K562 (cell line): Measurements from ENCODE around the gene ADAMTS2. TPM values are rescaled to one million over a fixed set of nuclear protein-coding genes. Genes with fewer than 3 reads are reported as not detected.

ENCODE experiments used
- ATAC-seq: fragments of 200-7000 bp; cut with Tn5 transposase; 3 replicates; pipeline ENCODE4 v1.9.1; 2020; ENCODE audit warnings: moderate library complexity
- BruUV-seq: library from RNA; stranded (reverse); fragments of 400-500 nt; replicated peaks from 2 replicates; lab custom pipeline; 2021; lab: Mats Ljungman, UMichigan
- CTCF ChIA-PET: fragments of 300-600 bp; formaldehyde crosslinking; extraction: SDS; loops from one replicate; lab custom pipeline; 2021; ENCODE audit warnings: low intra/inter-chr PET ratio; lab: Yijun Ruan, JAX
- POLR2A ChIA-PET: fragments of 300-600, 350-650 bp; sonication (Branson Sonifier 250); formaldehyde crosslinking; extraction: SDS; loops from one replicate; lab custom pipeline; 2021; ENCODE audit warnings: antibody characterized with exemption, inconsistent platforms; lab: Yijun Ruan, JAX
- DNase-seq, 4 experiments: peaks; one replicate each; pipeline versions ENCODE4 v3.0.0 to v3.0.0-alpha.2; 2011 to 2018; ENCODE audit warnings: low spot score in 3 of 4, mixed read lengths in 3 of 4; ENCODE audit errors: extremely low read depth in 1 of 4
- FAIRE-seq: peaks from 2 replicates; lab custom pipeline; 2011; peaks lifted over from hg19 to GRCh38; lab: Jason Lieb, UNC
- H2AFZ ChIP-seq: 2 replicates; pipeline ENCODE4 v1.6.0; 2011; ENCODE audit warnings: low read depth, low read length, control low read depth, inconsistent platforms
- H3K27ac ChIP-seq: fragments of 200-600 bp; 3 replicates; pipeline ENCODE4 v1.8.0; 2011; ENCODE audit warnings: low read depth, mild to moderate bottlenecking, control low read depth, inconsistent platforms, low read length, moderate library complexity, mixed read lengths; ENCODE audit errors: extremely low read depth
- H3K27me3 ChIP-seq, 2 experiments: fragments of 300-600 bp in 1 of 2; 2 replicates in 1 of 2; 3 replicates in 1 of 2; pipeline versions ENCODE4 v1.6.0 to v1.8.0; 2011; ENCODE audit warnings: inconsistent platforms in 2 of 2, low read length in 2 of 2, mild to moderate bottlenecking in 1 of 2, mixed read lengths in 1 of 2, moderate library complexity in 1 of 2; ENCODE audit not compliant: control insufficient read depth in 2 of 2, insufficient read depth in 2 of 2
- H3K36me3 ChIP-seq: fragments of 300-600 bp; 3 replicates; pipeline ENCODE4 v1.8.0; 2011; ENCODE audit warnings: mild to moderate bottlenecking, low read length, inconsistent platforms; ENCODE audit not compliant: control insufficient read depth, insufficient read depth
- H3K4me1 ChIP-seq, 2 experiments: fragments of 200-600 bp in 1 of 2; replicated peaks in 1 of 2; 2 replicates in 1 of 2; 3 replicates in 1 of 2; pipeline versions ENCODE4 v1.5.1 to v1.8.0; 2011; ENCODE audit warnings: inconsistent platforms in 2 of 2, low read length in 2 of 2, mild to moderate bottlenecking in 1 of 2, mixed read lengths in 1 of 2, moderate library complexity in 1 of 2; ENCODE audit not compliant: control insufficient read depth in 2 of 2, insufficient read depth in 2 of 2
- H3K4me2 ChIP-seq: 2 replicates; pipeline ENCODE4 v1.6.1; 2011; ENCODE audit warnings: low read length, control low read depth, inconsistent platforms, mixed read lengths; ENCODE audit not compliant: insufficient read depth
- H3K4me3 ChIP-seq: fragments of 200-600 bp; sonication (generic), shearing (Covaris generic); 2 replicates; pipeline ENCODE4 v1.5.1; 2016; ENCODE audit warnings: control low read depth, inconsistent platforms
- H3K79me2 ChIP-seq: fragments of 200-600 bp; 3 replicates; pipeline ENCODE4 v1.8.0; 2011; ENCODE audit warnings: low read length, inconsistent platforms; ENCODE audit not compliant: control insufficient read depth, insufficient read depth
- H3K9ac ChIP-seq, 2 experiments: 2 replicates each; pipeline versions ENCODE4 v1.6.0 to v1.6.1; 2011; ENCODE audit warnings: low read depth in 2 of 2, low read length in 2 of 2, control low read depth in 1 of 2, inconsistent platforms in 1 of 2, mild to moderate bottlenecking in 1 of 2, mixed read lengths in 1 of 2; ENCODE audit not compliant: insufficient read depth in 1 of 2
- H3K9me1 ChIP-seq: one replicate; pipeline ENCODE4 v1.6.0; 2011; ENCODE audit warnings: inconsistent platforms, mild to moderate bottlenecking, low read length, moderate library complexity; ENCODE audit not compliant: control insufficient read depth, insufficient read depth
- H3K9me3 ChIP-seq: replicated peaks from 2 replicates; pipeline ENCODE4 v1.5.1; 2011; ENCODE audit warnings: low read depth, low read length, inconsistent platforms; ENCODE audit not compliant: control insufficient read depth, insufficient read depth
- H4K20me1 ChIP-seq: replicated peaks from 2 replicates; pipeline ENCODE4 v1.6.1; 2011; ENCODE audit warnings: low read length, inconsistent platforms, mixed read lengths; ENCODE audit not compliant: control insufficient read depth, insufficient read depth
- DMBX1 ChIP-seq: fragments of 250-450 bp; sonication (Bioruptor Pico); IDR thresholded peaks from 2 replicates; pipeline ENCODE4 v1.8.0; 2022; ENCODE audit warnings: inconsistent platforms, mild to moderate bottlenecking, moderate library complexity, borderline replicate concordance
- ELK3 ChIP-seq: fragments of 450-650 bp; formaldehyde crosslinking; IDR thresholded peaks from 2 replicates; pipeline ENCODE4 v1.4.0; 2020; ENCODE audit warnings: mild to moderate bottlenecking
- ERF ChIP-seq: fragments of 450-650 bp; formaldehyde crosslinking; IDR thresholded peaks from 2 replicates; pipeline ENCODE4 v1.4.0; 2020; ENCODE audit warnings: mild to moderate bottlenecking, mixed read lengths
- HMGXB4 ChIP-seq: sonication (generic); formaldehyde crosslinking; IDR thresholded peaks from 2 replicates; pipeline ENCODE4 v1.8.1; 2023; ENCODE audit warnings: mild to moderate bottlenecking, missing genetic modification reagents
- KAT2B ChIP-seq: IDR thresholded peaks from one replicate; pipeline ENCODE4 v1.6.1; 2012; ENCODE audit warnings: low read depth, mild to moderate bottlenecking, control low read depth, inconsistent platforms, low read length, moderate library complexity
- NCOR1 ChIP-seq: fragments of 450-650 bp; IDR thresholded peaks from 2 replicates; pipeline ENCODE4 v1.6.1; 2016; ENCODE audit warnings: mild to moderate bottlenecking, moderate library complexity
- NFXL1 ChIP-seq: fragments of 450-650 bp; formaldehyde crosslinking; IDR thresholded peaks from 2 replicates; pipeline ENCODE4 v1.4.0; 2021; ENCODE audit warnings: mild to moderate bottlenecking
- SPI1 ChIP-seq: IDR thresholded peaks from 2 replicates; pipeline ENCODE4 v1.6.1; 2011; ENCODE audit warnings: low read depth, low read length, control low read depth, borderline replicate concordance
- ZNF318 ChIP-seq, 2 experiments: fragments of 450-650 bp; IDR thresholded peaks; 2 replicates each; pipeline ENCODE4 v1.6.1; 2016; ENCODE audit warnings: mild to moderate bottlenecking in 2 of 2, borderline replicate concordance in 1 of 2, low read depth in 1 of 2, moderate library complexity in 1 of 2
- WGBS: fragments of 100-300 bp; shearing (Covaris generic); methylation state at CpG from one replicate; pipeline ENCODE4 v1.1.6; 2016; ENCODE audit warnings: low coverage, mixed read lengths; ENCODE audit not compliant: insufficient coverage; ENCODE audit errors: missing lambda C conversion rate; 5-methylcytosine and 5-hydroxymethylcytosine counted together
- in situ Hi-C: fragments of 300-500 bp; cut with MboI; formaldehyde crosslinking; loops from 4 replicates; pipeline ENCODE4 v1.15.0; 2018; ENCODE audit warnings: inconsistent platforms, mixed read lengths
- intact Hi-C: fragments of 100-400 bp; cut with micrococcal nuclease; formaldehyde crosslinking; loops from 2 replicates; pipeline ENCODE4 v1.14.2; 2022
- polyA plus RNA-seq, 8 experiments: library from polyadenylated mRNA; depleted of rRNA in 4 of 8; stranded (reverse) in 5 of 8; unstranded in 3 of 8; fragments of >200 nt; fragmentation: Nextera tagmentation in 2 of 8; fragmentation: Illumina TruSeq in 1 of 8; extraction: Ambion mirVana in 2 of 8; extraction: Trizol in 1 of 8; gene quantifications; 2 replicates each; pipeline versions ENCODE4 v1.2.1 to v1.2.3, GENCODE V29; 2011 to 2014; ENCODE audit warnings: inconsistent platforms in 1 of 8, missing spikeins in 1 of 8
- total RNA-seq, 7 experiments: library from RNA; depleted of rRNA in 6 of 7; stranded (reverse); fragments of >200 nt in 6 of 7; fragmentation: Illumina TruSeq in 2 of 7; extraction: Trizol in 2 of 7; gene quantifications; 2 replicates each; pipeline versions ENCODE4 v1.2.1 to v1.2.3, GENCODE V29; 2011 to 2021; ENCODE audit warnings: low replicate concordance in 1 of 7

The ADAMTS2 gene
- total and polyA plus RNA-seq, 9 of the 15 experiments (the other 6 are each of a cell fraction or from before 2014, with no cell fraction given), result not detected

GRCh38 chr5:179224741-179225140 lies 120.5 kb downstream of the ADAMTS2 start:
- in situ Hi-C loops, result no loop called here
- Histone ChIP-seq H3K4me1 (no peaks in the 10 kb centered on the region), H3K27me3 (peaks cover 6 to 61% of the 10 kb centered on the region in 2 experiments; a peak in 4 of 5 replicates), H3K4me2 (no peak overlapping the region), H3K9me1 (no peaks in the 10 kb centered on the region), H3K79me2 (no peaks in the 10 kb centered on the region), H3K27ac (no peak overlapping the region), H2AFZ (no peak overlapping the region), H3K4me3 (no peak overlapping the region), H3K36me3 (no peaks in the 10 kb centered on the region), H3K9ac (no peak overlapping the region), H4K20me1 (peaks cover 4% of the 10 kb centered on the region), H3K9me3 (no peaks in the 10 kb centered on the region)
- intact Hi-C loops, result no loop called here
- TF ChIP-seq ERF (CRISPR knock-in tag), result no peak
- no peak for TF ChIP-seq SPI1
- no peak for TF ChIP-seq KAT2B
- TF ChIP-seq HMGXB4, result no peak
- TF ChIP-seq ZNF318 (IDR thresholded peaks at IDR 0.05; ENCODE audit: borderline replicate concordance in 1 of 2, low read depth in 1 of 2), result no peak
- TF ChIP-seq NFXL1 (CRISPR knock-in tag), result no peak
- no peak for TF ChIP-seq ELK3 (CRISPR knock-in tag)
- TF ChIP-seq DMBX1, result no peak
- TF ChIP-seq NCOR1, result no peak
- FAIRE-seq (no peak), DNase-seq (no peak), ATAC-seq (no peak)
- 1% methylated on average over 10 of the region's 10 CpGs for WGBS
- ChIA-PET CTCF (no interaction called here), POLR2A (no interaction called here)
- no TSS peak for BruUV-seq
